H9 (cell line): ENCODE measurements around the gene LCE1E. TPM values are rescaled to one million over a fixed set of nuclear protein-coding genes. Genes with fewer than 3 reads are reported as not detected.

Source experiments
- DNase-seq: peaks from one replicate; pipeline ENCODE4 v3.0.0-alpha.2; 2017
- H2AFZ ChIP-seq: one replicate; pipeline ENCODE4 v1.6.1; 2013; ENCODE audit warnings: mild to moderate bottlenecking, low read length, control low read depth, moderate library complexity
- H2AK5ac ChIP-seq: 2 replicates; pipeline ENCODE4 v1.6.1; 2013; ENCODE audit warnings: low read length, control low read depth, mixed read lengths; ENCODE audit not compliant: insufficient read length
- H2BK120ac ChIP-seq: one replicate; pipeline ENCODE4 v1.6.1; 2013; ENCODE audit warnings: low read depth, mild to moderate bottlenecking, low read length, control low read depth, inconsistent platforms; ENCODE audit not compliant: poor library complexity, severe bottlenecking
- H2BK12ac ChIP-seq: 2 replicates; pipeline ENCODE4 v1.6.1; 2013; ENCODE audit warnings: low read length, control low read depth, mixed read lengths, low read depth; ENCODE audit not compliant: insufficient read length
- H2BK15ac ChIP-seq: 2 replicates; pipeline ENCODE4 v1.6.1; 2013; ENCODE audit warnings: low read depth, low read length, control low read depth
- H2BK20ac ChIP-seq: one replicate; pipeline ENCODE4 v1.6.1; 2013; ENCODE audit warnings: low read depth, mild to moderate bottlenecking, low read length, control low read depth, inconsistent platforms; ENCODE audit not compliant: poor library complexity, severe bottlenecking
- H2BK5ac ChIP-seq: 2 replicates; pipeline ENCODE4 v1.6.1; 2013; ENCODE audit warnings: low read length, control low read depth, mixed read lengths; ENCODE audit not compliant: insufficient read length
- H3K14ac ChIP-seq: 2 replicates; pipeline ENCODE4 v1.6.1; 2013; ENCODE audit warnings: low read length, control low read depth; ENCODE audit not compliant: insufficient read depth
- H3K18ac ChIP-seq: 2 replicates; pipeline ENCODE4 v1.6.1; 2013; ENCODE audit warnings: low read depth, mild to moderate bottlenecking, mixed read lengths, low read length, control low read depth; ENCODE audit not compliant: insufficient read length
- H3K23ac ChIP-seq: 2 replicates; pipeline ENCODE4 v1.6.1; 2013; ENCODE audit warnings: low read length, control low read depth, mixed read lengths, low read depth; ENCODE audit not compliant: insufficient read length
- H3K23me2 ChIP-seq: 2 replicates; pipeline ENCODE4 v1.6.1; 2013; ENCODE audit warnings: low read depth, mild to moderate bottlenecking, mixed read lengths, low read length, control low read depth; ENCODE audit not compliant: insufficient read length, poor library complexity, severe bottlenecking
- H3K27ac ChIP-seq: 2 replicates; pipeline ENCODE4 v1.5.1; 2013; ENCODE audit warnings: low read length, control low read depth, mixed read lengths, low read depth; ENCODE audit not compliant: insufficient read length
- H3K27me3 ChIP-seq: 2 replicates; pipeline ENCODE4 v1.6.1; 2013; ENCODE audit warnings: low read length, control low read depth, inconsistent platforms; ENCODE audit not compliant: insufficient read depth
- H3K4ac ChIP-seq: 2 replicates; pipeline ENCODE4 v1.6.1; 2013; ENCODE audit warnings: low read depth, mild to moderate bottlenecking, control low read depth, inconsistent platforms, low read length, moderate library complexity
- H3K4me1 ChIP-seq: 2 replicates; pipeline ENCODE4 v1.6.1; 2013; ENCODE audit warnings: low read length, control low read depth, inconsistent platforms; ENCODE audit not compliant: insufficient read depth
- H3K4me2 ChIP-seq: 2 replicates; pipeline ENCODE4 v1.6.1; 2013; ENCODE audit warnings: low read length, control low read depth, mixed read lengths; ENCODE audit not compliant: insufficient read length, insufficient read depth
- H3K56ac ChIP-seq: 2 replicates; pipeline ENCODE4 v1.6.1; 2013; ENCODE audit warnings: low read depth, mild to moderate bottlenecking, mixed read lengths, low read length, control low read depth; ENCODE audit not compliant: insufficient read length
- H3K79me1 ChIP-seq: 2 replicates; pipeline ENCODE4 v1.6.1; 2013; ENCODE audit warnings: low read depth, mild to moderate bottlenecking, moderate library complexity, low read length, control low read depth, inconsistent platforms; ENCODE audit not compliant: insufficient read depth, poor library complexity, severe bottlenecking
- H3K79me2 ChIP-seq: 2 replicates; pipeline ENCODE4 v1.6.1; 2013; ENCODE audit warnings: low read length, control low read depth, inconsistent platforms; ENCODE audit not compliant: insufficient read depth
- H3K9ac ChIP-seq: 2 replicates; pipeline ENCODE4 v1.6.1; 2013; ENCODE audit warnings: low read length, control low read depth, mixed read lengths; ENCODE audit not compliant: insufficient read length; ENCODE audit errors: extremely low read depth
- H3K9me3 ChIP-seq: one replicate; pipeline ENCODE4 v1.6.1; 2013; ENCODE audit warnings: low read depth, low read length, inconsistent platforms; ENCODE audit not compliant: control insufficient read depth
- H3T11ph ChIP-seq: one replicate; pipeline ENCODE4 v1.6.1; 2013; ENCODE audit warnings: mild to moderate bottlenecking, low read length, control low read depth, inconsistent platforms
- H4K20me1 ChIP-seq: one replicate; pipeline ENCODE4 v1.6.1; 2013; ENCODE audit not compliant: control insufficient read depth, insufficient read length, insufficient read depth
- H4K5ac ChIP-seq: 2 replicates; pipeline ENCODE4 v1.6.1; 2013; ENCODE audit warnings: low read depth, mild to moderate bottlenecking, mixed read lengths, low read length, control low read depth; ENCODE audit not compliant: insufficient read length
- H4K8ac ChIP-seq: replicated peaks from 2 replicates; pipeline ENCODE4 v1.6.1; 2013; ENCODE audit warnings: low read length, control low read depth, mixed read lengths, low read depth; ENCODE audit not compliant: insufficient read length
- H4K91ac ChIP-seq: 2 replicates; pipeline ENCODE4 v1.6.1; 2013; ENCODE audit warnings: low read depth, mild to moderate bottlenecking, moderate library complexity, mixed read lengths, low read length, control low read depth; ENCODE audit not compliant: insufficient read length
- H3K27ac Mint-ChIP-seq, 3 experiments: 2 replicates in 2 of 3; 3 replicates in 1 of 3; pipeline ENCODE4 v1.8.0; 2020 to 2021; ENCODE audit warnings: mixed read lengths in 3 of 3, mild to moderate bottlenecking in 1 of 3, moderate library complexity in 1 of 3
- H3K27me3 Mint-ChIP-seq: 2 replicates; pipeline ENCODE4 v1.8.0; 2021; ENCODE audit warnings: low read depth, mild to moderate bottlenecking, moderate library complexity, mixed read lengths
- H3K36me3 Mint-ChIP-seq, 3 experiments: 2 replicates in 2 of 3; 3 replicates in 1 of 3; pipeline ENCODE4 v1.8.0; 2020 to 2021; ENCODE audit warnings: low read depth in 3 of 3, mixed read lengths in 3 of 3; ENCODE audit not compliant: insufficient read depth in 1 of 3
- H3K4me1 Mint-ChIP-seq, 2 experiments: 2 replicates each; pipeline ENCODE4 v1.8.0; 2020; ENCODE audit warnings: mixed read lengths in 2 of 2
- H3K4me3 Mint-ChIP-seq, 2 experiments: 2 replicates in 1 of 2; 3 replicates in 1 of 2; pipeline ENCODE4 v1.8.0; 2020 to 2021; ENCODE audit warnings: mild to moderate bottlenecking in 2 of 2, mixed read lengths in 2 of 2, moderate library complexity in 1 of 2
- H3K9me3 Mint-ChIP-seq, 2 experiments: 2 replicates in 1 of 2; 3 replicates in 1 of 2; pipeline ENCODE4 v1.8.0; 2020; ENCODE audit warnings: mild to moderate bottlenecking in 2 of 2, mixed read lengths in 2 of 2, moderate library complexity in 1 of 2
- CTCF ChIP-seq: fragments of 200-600 bp; sonication (generic); conservative IDR thresholded peaks from 3 replicates; pipeline ENCODE4 v1.8.0; 2021; ENCODE audit warnings: antibody characterized with exemption, mild to moderate bottlenecking
- WGBS: extraction: QIAGEN DNeasy Blood & Tissue Kit; methylation state at CpG from one replicate; pipeline ENCODE4 v1.1.7; 2013; ENCODE audit warnings: missing lambda C conversion rate, low lambda C conversion rate, mixed read lengths; ENCODE audit not compliant: insufficient read length; ENCODE audit errors: extremely low coverage; 5-methylcytosine and 5-hydroxymethylcytosine counted together
- total RNA-seq: library from RNA; stranded (reverse); gene quantifications from 2 replicates; pipeline ENCODE4 v1.2.1, GENCODE V29; 2021

Gene LCE1E
- total RNA-seq, 1 experiment from 2014 or later = not detected

DNA sequence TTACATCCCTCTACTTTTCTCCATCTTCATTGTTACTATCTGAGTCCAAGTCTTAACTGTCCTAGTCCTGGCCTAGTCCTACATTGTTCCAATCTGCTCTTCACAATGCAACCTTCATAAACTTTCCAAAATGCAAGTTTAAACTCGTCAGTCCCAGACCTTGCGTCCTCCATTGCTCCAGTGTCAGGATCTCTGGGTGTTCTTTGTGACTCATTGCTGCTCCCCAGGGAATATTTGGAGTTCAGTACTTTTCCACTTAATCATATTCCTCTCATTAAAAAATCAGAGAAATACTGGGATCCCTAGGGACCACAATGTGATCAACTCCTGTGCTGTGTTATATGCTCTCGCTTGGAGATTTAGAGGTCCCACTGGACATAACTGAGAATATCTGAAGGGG lies 46.2 kb upstream of the LCE1E start:
- Histone ChIP-seq H2AFZ (no peak overlapping the region), H3K27me3 (no peaks in the 10 kb centered on the region), H3K9ac (no peak overlapping the region), H3T11ph (no peak overlapping the region), H2BK20ac (no peak overlapping the region), H3K4ac (no peak overlapping the region), H3K23ac (no peak overlapping the region), H3K9me3 (peaks cover 98% of the 10 kb centered on the region), H3K4me1 (no peaks in the 10 kb centered on the region), H3K79me1 (no peaks in the 10 kb centered on the region), H2BK120ac (no peak overlapping the region), H3K27ac (no peak overlapping the region), H3K4me2 (no peak overlapping the region), H3K79me2 (no peaks in the 10 kb centered on the region), H3K23me2 (no peaks in the 10 kb centered on the region), H2BK15ac (no peak overlapping the region), H3K18ac (no peak overlapping the region), H4K8ac (no peak overlapping the region), H3K14ac (no peak overlapping the region), H3K56ac (no peak overlapping the region), H4K5ac (no peak overlapping the region), H4K20me1 (no peaks in the 10 kb centered on the region), H2AK5ac (no peak overlapping the region), H4K91ac (no peak overlapping the region), H2BK12ac (no peak overlapping the region), H2BK5ac (no peak overlapping the region)
- Mint-ChIP-seq H3K9me3 (peaks cover 96 to 98% of the 10 kb centered on the region in 2 experiments), H3K27ac (no peak overlapping the region), H3K36me3 (peaks cover 3 to 32% (median 17%) of the 10 kb centered on the region in 3 experiments; a peak in 6 of 7 replicates), H3K4me3 (no peak overlapping the region), H3K27me3 (peaks cover 5% of the 10 kb centered on the region; the same call in 1 of the 2 replicates), H3K4me1 (no peaks in the 10 kb centered on the region)
- no peak for DNase-seq
- WGBS = no CpG with 5 or more reads among the region's 3 CpGs
- no peak for TF ChIP-seq CTCF
